ENCODE measurements around the gene IMMT.

GRCh38 chr2:86229221-86229620, 34.0 kb upstream of the IMMT start:
- no peak for TF ChIP-seq EZH2 (IDR thresholded peaks at IDR 0.05; ENCODE audit: borderline replicate concordance, low read length)
- TF ChIP-seq, protein P1, sequence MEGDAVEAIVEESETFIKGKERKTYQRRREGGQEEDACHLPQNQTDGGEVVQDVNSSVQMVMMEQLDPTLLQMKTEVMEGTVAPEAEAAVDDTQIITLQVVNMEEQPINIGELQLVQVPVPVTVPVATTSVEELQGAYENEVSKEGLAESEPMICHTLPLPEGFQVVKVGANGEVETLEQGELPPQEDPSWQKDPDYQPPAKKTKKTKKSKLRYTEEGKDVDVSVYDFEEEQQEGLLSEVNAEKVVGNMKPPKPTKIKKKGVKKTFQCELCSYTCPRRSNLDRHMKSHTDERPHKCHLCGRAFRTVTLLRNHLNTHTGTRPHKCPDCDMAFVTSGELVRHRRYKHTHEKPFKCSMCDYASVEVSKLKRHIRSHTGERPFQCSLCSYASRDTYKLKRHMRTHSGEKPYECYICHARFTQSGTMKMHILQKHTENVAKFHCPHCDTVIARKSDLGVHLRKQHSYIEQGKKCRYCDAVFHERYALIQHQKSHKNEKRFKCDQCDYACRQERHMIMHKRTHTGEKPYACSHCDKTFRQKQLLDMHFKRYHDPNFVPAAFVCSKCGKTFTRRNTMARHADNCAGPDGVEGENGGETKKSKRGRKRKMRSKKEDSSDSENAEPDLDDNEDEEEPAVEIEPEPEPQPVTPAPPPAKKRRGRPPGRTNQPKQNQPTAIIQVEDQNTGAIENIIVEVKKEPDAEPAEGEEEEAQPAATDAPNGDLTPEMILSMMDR (conservative IDR thresholded peaks at IDR 0.05 in 1 of 2, IDR thresholded peaks at IDR 0.05 in 1 of 2; ENCODE audit: extremely low read depth in 1 of 2, insufficient read depth in 1 of 2, low read depth in 1 of 2, low read length in 2 of 2), result no peak
